Measurements from ENCODE around the gene CELF1.

The CELF1 gene

GRCh38 chr11:47453365-47453764, 99.6 kb downstream of the CELF1 start:
- no peak overlapping the region for H2AFZ ChIP-seq (ENCODE audit: low read depth, low read length, severe bottlenecking)
- H3K4me2 ChIP-seq (ENCODE audit: low read depth, low read length, poor library complexity, severe bottlenecking) = no peak overlapping the region
- no peaks in the 10 kb centered on the region for H4K20me1 ChIP-seq (ENCODE audit: low read depth, low read length)
- H3K27me3 ChIP-seq (ENCODE audit: low read length) = no peaks in the 10 kb centered on the region
- no peaks in the 10 kb centered on the region for H3K9me2 ChIP-seq (replicated peaks; ENCODE audit: insufficient read depth, low read length)
- no peaks in the 10 kb centered on the region for H3K79me2 ChIP-seq (ENCODE audit: insufficient read depth, low read length)
- no peak overlapping the region for H3K9ac ChIP-seq (ENCODE audit: low read length)
- no peak overlapping the region for H3K4me3 ChIP-seq (ENCODE audit: insufficient read depth, low read length, poor library complexity, severe bottlenecking)
- no peaks in the 10 kb centered on the region for H3F3A ChIP-seq (ENCODE audit: insufficient read depth)
- no peak overlapping the region for H3K27ac ChIP-seq (ENCODE audit: low read depth, low read length)
- H3K36me3 ChIP-seq (ENCODE audit: low read length) = no peaks in the 10 kb centered on the region
- TF ChIP-seq EZH2phosphoT487 (conservative IDR thresholded peaks at IDR 0.05; ENCODE audit: low read length) = no peak
- no peaks in the 10 kb centered on the region for H3K9me3 ChIP-seq (ENCODE audit: insufficient read depth, low read length)

GRCh38 chr11:47451990-47452389, 100.9 kb downstream of the CELF1 start:
- H3K79me2 ChIP-seq (ENCODE audit: insufficient read depth, low read length) = no peaks in the 10 kb centered on the region
- no peak overlapping the region for H3K4me3 ChIP-seq (ENCODE audit: insufficient read depth, low read length, poor library complexity, severe bottlenecking)
- no peaks in the 10 kb centered on the region for H4K20me1 ChIP-seq (ENCODE audit: low read depth, low read length)
- no peaks in the 10 kb centered on the region for H3K36me3 ChIP-seq (ENCODE audit: low read length)
- no peaks in the 10 kb centered on the region for H3K27me3 ChIP-seq (ENCODE audit: low read length)
- no peaks in the 10 kb centered on the region for H3F3A ChIP-seq (ENCODE audit: insufficient read depth)
- H3K27ac ChIP-seq (ENCODE audit: low read depth, low read length) = no peak overlapping the region
- no peaks in the 10 kb centered on the region for H3K9me3 ChIP-seq (ENCODE audit: insufficient read depth, low read length)
- H3K9me2 ChIP-seq (replicated peaks; ENCODE audit: insufficient read depth, low read length) = no peaks in the 10 kb centered on the region
- TF ChIP-seq, protein P1, sequence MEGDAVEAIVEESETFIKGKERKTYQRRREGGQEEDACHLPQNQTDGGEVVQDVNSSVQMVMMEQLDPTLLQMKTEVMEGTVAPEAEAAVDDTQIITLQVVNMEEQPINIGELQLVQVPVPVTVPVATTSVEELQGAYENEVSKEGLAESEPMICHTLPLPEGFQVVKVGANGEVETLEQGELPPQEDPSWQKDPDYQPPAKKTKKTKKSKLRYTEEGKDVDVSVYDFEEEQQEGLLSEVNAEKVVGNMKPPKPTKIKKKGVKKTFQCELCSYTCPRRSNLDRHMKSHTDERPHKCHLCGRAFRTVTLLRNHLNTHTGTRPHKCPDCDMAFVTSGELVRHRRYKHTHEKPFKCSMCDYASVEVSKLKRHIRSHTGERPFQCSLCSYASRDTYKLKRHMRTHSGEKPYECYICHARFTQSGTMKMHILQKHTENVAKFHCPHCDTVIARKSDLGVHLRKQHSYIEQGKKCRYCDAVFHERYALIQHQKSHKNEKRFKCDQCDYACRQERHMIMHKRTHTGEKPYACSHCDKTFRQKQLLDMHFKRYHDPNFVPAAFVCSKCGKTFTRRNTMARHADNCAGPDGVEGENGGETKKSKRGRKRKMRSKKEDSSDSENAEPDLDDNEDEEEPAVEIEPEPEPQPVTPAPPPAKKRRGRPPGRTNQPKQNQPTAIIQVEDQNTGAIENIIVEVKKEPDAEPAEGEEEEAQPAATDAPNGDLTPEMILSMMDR (IDR thresholded peaks at IDR 0.05; ENCODE audit: insufficient read depth, low read length, poor library complexity, severe bottlenecking) = no peak
- no peak for TF ChIP-seq EZH2phosphoT487 (conservative IDR thresholded peaks at IDR 0.05; ENCODE audit: low read length)
- no peak overlapping the region for H3K9ac ChIP-seq (ENCODE audit: low read length)
- no peak overlapping the region for H2AFZ ChIP-seq (ENCODE audit: low read depth, low read length, severe bottlenecking)
- H3K4me2 ChIP-seq (ENCODE audit: low read depth, low read length, poor library complexity, severe bottlenecking) = no peak overlapping the region

- Histone ChIP-seq H3K4me3 (ENCODE audit: insufficient read depth, low read length, poor library complexity, severe bottlenecking) (no peak overlapping the region), H2AFZ (ENCODE audit: low read depth, low read length, severe bottlenecking) (no peak overlapping the region), H3K9me3 (ENCODE audit: insufficient read depth, low read length) (no peaks in the 10 kb centered on the region), H3K36me3 (ENCODE audit: low read length) (no peaks in the 10 kb centered on the region), H3K4me2 (ENCODE audit: low read depth, low read length, poor library complexity, severe bottlenecking) (no peak overlapping the region), H4K20me1 (ENCODE audit: low read depth, low read length) (no peaks in the 10 kb centered on the region), H3K27me3 (ENCODE audit: low read length) (no peaks in the 10 kb centered on the region), H3K27ac (ENCODE audit: low read depth, low read length) (no peak overlapping the region), H3K79me2 (ENCODE audit: insufficient read depth, low read length) (no peaks in the 10 kb centered on the region), H3K9ac (ENCODE audit: low read length) (no peak overlapping the region), H3K9me2 (replicated peaks; ENCODE audit: insufficient read depth, low read length) (no peaks in the 10 kb centered on the region), H3F3A (ENCODE audit: insufficient read depth) (no peaks in the 10 kb centered on the region)
- TF ChIP-seq, protein P1 (IDR thresholded peaks at IDR 0.05; ENCODE audit: insufficient read depth, low read length, poor library complexity, severe bottlenecking) = no peak
- no peak for TF ChIP-seq EZH2phosphoT487 (conservative IDR thresholded peaks at IDR 0.05; ENCODE audit: low read length)
Measured at GRCh38 chr11:47451436-47451835, 101.5 kb downstream of the CELF1 start.

- Histone ChIP-seq H3K9me3 (ENCODE audit: insufficient read depth, low read length) (no peaks in the 10 kb centered on the region), H2AFZ (ENCODE audit: low read depth, low read length, severe bottlenecking) (no peak overlapping the region), H3K27ac (ENCODE audit: low read depth, low read length) (no peak overlapping the region), H3K4me3 (ENCODE audit: insufficient read depth, low read length, poor library complexity, severe bottlenecking) (no peak overlapping the region), H3K9me2 (replicated peaks; ENCODE audit: insufficient read depth, low read length) (no peaks in the 10 kb centered on the region), H3K9ac (ENCODE audit: low read length) (no peak overlapping the region), H3K27me3 (ENCODE audit: low read length) (no peaks in the 10 kb centered on the region), H3K79me2 (ENCODE audit: insufficient read depth, low read length) (no peaks in the 10 kb centered on the region), H3K4me2 (ENCODE audit: low read depth, low read length, poor library complexity, severe bottlenecking) (no peak overlapping the region), H4K20me1 (ENCODE audit: low read depth, low read length) (no peaks in the 10 kb centered on the region), H3F3A (ENCODE audit: insufficient read depth) (no peaks in the 10 kb centered on the region), H3K36me3 (ENCODE audit: low read length) (no peaks in the 10 kb centered on the region)
- TF ChIP-seq, protein P1 (IDR thresholded peaks at IDR 0.05; ENCODE audit: insufficient read depth, low read length, poor library complexity, severe bottlenecking) = no peak
- TF ChIP-seq EZH2phosphoT487 (conservative IDR thresholded peaks at IDR 0.05; ENCODE audit: low read length) = no peak
Measured at GRCh38 chr11:47449541-47449940, 103.4 kb downstream of the CELF1 start.
